ENCODE data around the gene GADD45GIP1.
"Not testable (repeated sequence)": the region's sequence is repeated elsewhere in the genome, so short reads cannot be mapped to it uniquely, and the experiment has no call there.

The GADD45GIP1 gene

GRCh38 chr19:12940897-12941296 is 16.1 kb downstream of the GADD45GIP1 start:
- no peak for DNase-seq (ENCODE audit: low read depth, low spot score)

GRCh38 chr19:12939975-12940423 is 17.0 kb downstream of the GADD45GIP1 start:
- DNase-seq (ENCODE audit: low read depth, low spot score): no peak

GRCh38 chr19:12938779-12939601 is 18.0 kb downstream of the GADD45GIP1 start:
- DNase-seq (ENCODE audit: low read depth, low spot score): no peak

GRCh38 chr19:12937927-12938778 is 18.9 kb downstream of the GADD45GIP1 start, which contains the start of gene CALR:
Gene CALR, plus strand, starts transcription at chr19:12938609. Its CDS starts 71 bp downstream, at chr19:12938680.
- peak; percentile 99 for DNase-seq (ENCODE audit: low read depth, low spot score)

DNA sequence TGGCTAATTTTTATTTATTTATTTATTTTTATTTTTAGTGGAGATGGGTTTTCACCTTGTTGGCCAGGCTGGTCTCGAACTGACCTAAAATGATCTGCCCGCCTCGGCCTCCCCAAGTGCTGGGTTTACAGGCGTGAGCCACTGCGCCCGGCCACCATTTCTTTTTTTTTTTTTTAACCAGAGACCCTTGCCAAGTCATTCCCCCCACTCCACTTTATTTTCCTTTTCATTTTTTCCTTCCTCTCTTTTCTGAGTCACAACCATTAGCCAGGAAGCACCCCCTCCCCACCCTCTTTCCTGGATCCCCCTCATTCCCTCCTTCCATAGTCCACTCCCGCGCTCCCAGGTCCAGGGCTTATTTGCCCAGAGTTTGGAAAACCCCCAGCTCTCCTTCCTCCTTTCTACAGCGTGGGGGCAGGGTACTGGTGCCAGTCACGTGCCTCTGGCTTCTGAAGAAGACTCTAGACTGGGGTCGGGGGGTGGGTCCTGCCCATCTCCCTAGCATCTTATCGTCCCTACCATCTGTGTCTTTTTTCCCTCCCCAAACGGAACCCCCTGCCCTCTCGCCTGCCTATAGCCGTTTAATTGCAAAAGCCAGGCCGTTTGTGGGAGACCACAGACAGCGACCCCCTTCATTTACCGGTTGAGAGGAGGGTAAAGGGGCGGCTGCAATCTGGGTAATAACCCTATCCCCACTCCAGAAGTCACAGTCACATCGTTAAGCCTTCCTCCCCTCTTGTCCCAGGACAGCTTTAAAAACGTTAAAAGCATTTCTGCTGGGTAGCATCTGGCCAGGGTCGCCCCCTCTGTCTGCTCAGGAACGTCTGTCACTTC is 19.7 kb downstream of the GADD45GIP1 start:
- DNase-seq (ENCODE audit: low read depth, low spot score): no peak

DNA sequence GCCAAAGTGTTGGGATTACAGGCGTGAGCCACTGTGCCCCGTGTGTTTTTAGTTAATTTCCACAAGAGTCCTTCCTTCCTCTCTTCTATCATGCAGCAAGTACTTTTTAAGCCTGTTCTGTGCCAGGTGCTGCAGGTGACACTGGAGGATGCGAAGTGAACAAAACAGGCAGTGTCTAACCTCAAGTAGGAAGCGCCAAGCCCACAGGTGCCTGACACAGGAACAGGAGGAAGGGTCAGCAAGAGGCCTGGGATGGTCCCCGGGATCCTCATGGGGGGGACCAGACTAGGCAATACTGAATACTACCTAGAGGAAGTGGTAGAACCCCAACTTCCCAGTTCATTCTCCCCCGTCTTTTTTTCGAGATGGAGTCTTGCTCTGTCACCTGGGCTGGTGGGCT is 20.4 kb downstream of the GADD45GIP1 start:
- no peak for DNase-seq (ENCODE audit: low read depth, low spot score)

- DNase-seq (ENCODE audit: low read depth, low spot score): no peak
These were observed 22.0 kb downstream of the GADD45GIP1 start for GRCh38 chr19:12935071-12935470.

GRCh38 chr19:12933287-12934072 is 23.5 kb downstream of the GADD45GIP1 start, which contains the start of gene FARSA:
Gene FARSA, minus strand, starts transcription at chr19:12933711. Its CDS starts 15 bp downstream, at chr19:12933696.
- DNase-seq (ENCODE audit: low read depth, low spot score): no peak

GRCh38 chr19:12932392-12933286 is 24.4 kb downstream of the GADD45GIP1 start:
- DNase-seq (ENCODE audit: low read depth, low spot score): no peak

GRCh38 chr19:12930002-12930645 is 26.9 kb downstream of the GADD45GIP1 start:
- no peak for DNase-seq (ENCODE audit: low read depth, low spot score)

DNA sequence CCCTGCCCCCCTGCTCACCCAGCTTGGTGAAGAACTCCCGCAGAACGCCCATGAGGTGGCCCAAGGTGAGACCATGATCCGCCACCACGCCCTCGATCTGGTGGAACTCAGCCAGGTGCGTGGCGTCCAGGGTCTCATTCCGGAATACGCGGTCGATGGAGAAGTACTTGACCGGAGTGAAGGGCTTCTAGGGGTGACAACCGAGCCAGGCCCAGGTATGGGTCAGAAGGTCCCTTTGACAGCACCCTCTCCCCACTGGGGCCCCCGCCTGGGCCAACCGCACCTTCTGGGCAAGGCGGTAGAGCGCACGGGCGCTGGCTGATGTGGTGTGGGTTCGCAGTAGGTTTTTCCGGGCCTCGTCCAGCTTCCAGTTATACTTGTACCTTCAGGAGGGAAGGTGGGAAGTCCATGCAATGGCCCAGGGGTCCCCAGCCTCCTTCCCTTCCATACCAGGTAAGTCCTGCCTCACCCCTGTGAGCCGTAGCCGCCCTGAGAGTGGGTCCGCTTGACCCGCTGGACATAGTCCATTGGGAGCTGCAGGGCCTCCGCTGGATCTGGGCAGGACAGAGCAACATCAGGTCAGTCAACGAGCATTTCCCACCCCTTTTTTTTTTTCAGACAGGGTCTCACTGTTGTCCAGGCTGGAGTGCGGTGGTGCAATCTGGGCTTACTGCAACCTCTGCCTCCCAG is 32.3 kb downstream of the GADD45GIP1 start:
- DNase-seq (ENCODE audit: low read depth, low spot score): no peak

DNA sequence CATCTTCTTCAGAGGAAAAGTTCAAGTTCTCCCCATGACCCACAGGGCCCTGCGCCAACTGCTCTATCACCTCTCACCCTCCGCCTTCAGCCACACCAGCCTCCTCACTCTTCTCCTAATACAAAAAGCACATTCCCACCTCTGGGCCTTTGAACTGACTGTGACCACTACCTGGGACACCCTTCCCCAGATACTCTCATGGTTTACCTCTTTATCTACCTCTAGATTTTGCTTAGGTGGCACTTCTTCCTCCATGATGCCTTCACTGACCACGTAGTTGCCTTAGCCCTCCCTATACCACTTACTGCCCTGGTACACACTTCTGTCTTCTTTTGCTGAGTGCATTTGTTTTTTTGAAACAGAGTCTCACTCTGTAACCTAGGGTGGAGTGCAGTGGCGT is 34.1 kb downstream of the GADD45GIP1 start:
- DNase-seq (ENCODE audit: low read depth, low spot score): no peak

GRCh38 chr19:12921047-12921446 is 36.0 kb downstream of the GADD45GIP1 start:
- no peak for DNase-seq (ENCODE audit: low read depth, low spot score)

GRCh38 chr19:12918253-12918652 is 38.8 kb downstream of the GADD45GIP1 start:
- no peak for DNase-seq (ENCODE audit: low read depth, low spot score)

DNA sequence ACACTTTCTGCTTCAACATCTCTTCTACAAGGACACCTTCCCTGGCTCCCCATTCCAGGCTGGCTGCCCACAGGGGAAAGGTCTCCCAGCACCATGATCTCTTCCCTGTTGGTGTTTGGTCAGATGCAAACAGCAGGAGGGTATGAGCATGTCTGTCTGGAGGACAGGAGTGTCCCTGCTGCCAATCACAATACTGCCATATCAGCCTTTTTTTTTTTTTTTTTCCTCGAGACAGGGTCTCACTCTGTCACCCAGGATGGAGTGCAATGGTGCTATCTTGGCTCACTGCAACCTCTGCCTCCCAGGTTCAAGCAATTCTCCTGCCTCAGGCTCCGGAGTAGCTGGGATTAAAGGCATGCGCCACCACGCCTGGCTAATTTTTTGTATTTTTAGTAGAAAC is 41.2 kb downstream of the GADD45GIP1 start:
- not testable (repeated sequence) for DNase-seq (ENCODE audit: low read depth, low spot score)

DNA sequence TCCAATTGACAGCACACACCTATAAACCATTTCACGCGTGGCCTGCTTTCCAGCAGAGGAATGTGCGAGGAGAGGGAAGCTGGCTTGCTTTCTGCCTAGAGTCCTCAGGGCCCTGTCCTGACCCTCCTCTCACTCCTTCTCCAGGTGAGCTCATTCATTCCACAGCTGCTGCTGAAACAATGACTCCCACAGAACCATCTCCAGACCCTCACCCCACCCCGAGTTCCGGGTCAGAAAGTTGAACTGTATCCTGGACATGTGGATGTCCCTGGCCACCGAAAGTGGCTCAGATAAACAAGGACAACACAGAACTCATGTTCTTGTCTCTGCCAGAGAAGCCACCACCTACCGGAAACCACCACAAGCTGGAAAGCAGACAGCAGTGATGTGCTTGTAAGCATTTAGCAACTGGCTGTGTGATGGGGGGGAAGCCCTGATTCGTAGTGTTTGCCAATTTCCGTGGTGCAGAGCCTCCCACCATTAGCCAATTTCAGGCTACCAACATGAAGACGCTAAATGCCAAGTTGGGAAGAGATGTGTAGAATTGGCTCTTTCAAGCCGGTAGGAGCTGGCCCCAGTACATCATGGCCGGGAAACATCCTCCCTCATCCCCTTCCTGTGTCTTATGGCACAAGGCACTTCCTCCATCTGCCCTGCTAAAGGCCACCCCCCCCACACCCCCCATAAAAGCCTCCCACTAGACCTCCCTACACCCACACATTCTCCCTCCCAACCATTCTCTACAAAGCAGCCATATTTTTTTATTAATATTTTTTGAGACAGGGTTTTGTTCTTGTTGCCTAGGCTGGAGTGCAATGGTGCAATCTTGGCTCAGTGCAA is 43.0 kb downstream of the GADD45GIP1 start:
- DNase-seq (ENCODE audit: low read depth, low spot score): no peak

DNA sequence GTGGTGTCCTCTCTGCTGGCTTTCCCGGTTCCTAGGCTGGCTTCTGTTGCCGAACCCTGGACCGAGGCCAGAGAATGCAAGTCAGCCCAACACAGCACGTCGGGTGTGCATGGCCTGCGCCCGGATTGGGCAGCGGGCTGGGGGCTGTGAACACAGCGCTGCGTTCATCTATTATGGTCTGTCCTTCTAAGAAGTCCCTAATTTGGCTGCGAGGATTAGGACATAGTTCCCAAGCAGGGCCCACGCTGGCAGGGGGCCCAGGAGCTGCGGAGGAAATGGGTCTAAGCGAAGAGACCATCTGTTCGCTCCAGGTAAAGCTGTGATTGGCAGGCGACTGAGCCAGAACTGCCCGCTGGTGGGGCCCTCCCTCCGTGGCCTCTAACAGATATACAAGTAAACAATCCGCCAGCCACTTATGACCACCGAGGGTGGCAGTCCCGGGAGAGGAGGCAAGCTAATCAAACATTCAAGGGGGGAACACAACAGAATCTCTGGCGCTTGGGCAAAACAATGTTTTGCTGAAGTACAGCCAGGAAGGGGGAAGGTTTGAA is 43.9 kb downstream of the GADD45GIP1 start:
- DNase-seq (ENCODE audit: low read depth, low spot score): no peak

Data from smooth muscle cell of the brain vasculature (primary cell).